Measurements from ENCODE around the gene CARHSP1. TPM values are rescaled to one million over a fixed set of nuclear protein-coding genes. Genes with fewer than 3 reads are reported as not detected.
"Not testable (repeated sequence)": the region's sequence is repeated elsewhere in the genome, so short reads cannot be mapped to it uniquely, and the experiment has no call there.

The CARHSP1 gene
- total RNA-seq, 2 experiments from 2014 or later = 25.5 to 27.8 TPM

GRCh38 chr16:8804313-8804712 lies 64.5 kb downstream of the CARHSP1 start:
- no peak overlapping the region for H3K4me3 Mint-ChIP-seq
- H3K27me3 ChIP-seq (ENCODE audit: control insufficient read depth in 1 of 2, insufficient read depth in 2 of 2, low read length in 2 of 2) = no peaks in the 10 kb centered on the region
- no peak overlapping the region for H3K27ac ChIP-seq (ENCODE audit: low read depth in 1 of 2, low read length in 2 of 2)
- no peak overlapping the region for H3K27ac Mint-ChIP-seq
- peaks cover 7% of the 10 kb centered on the region for H3K4me1 ChIP-seq (ENCODE audit: insufficient read depth, low read length)
- ChIA-PET CTCF (no interaction called here), POLR2A (interaction anchor here (1.2 kb wide), 1 partner anchor 64 kb away, joined by 5 read pairs; the partner anchor contains the start of gene CARHSP1)
- no peaks in the 10 kb centered on the region for H3K9me3 Mint-ChIP-seq
- no peaks in the 10 kb centered on the region for H3K27me3 Mint-ChIP-seq
- peaks cover 77% of the 10 kb centered on the region for H3K36me3 ChIP-seq (ENCODE audit: insufficient read depth, low read length)
- intact Hi-C loops (cut with DNase I, micrococcal nuclease) = no loop called here
- H3K36me3 Mint-ChIP-seq (ENCODE audit: low read depth) = peaks cover 81% of the 10 kb centered on the region
- H3K4me3 ChIP-seq (ENCODE audit: low read length) = no peak overlapping the region
- ATAC-seq (ENCODE audit: poor library complexity) (no peak), DNase-seq (no peak)
- H3K9me3 ChIP-seq (ENCODE audit: control insufficient read depth in 1 of 2, insufficient read depth in 1 of 2, low read length in 2 of 2) = no peaks in the 10 kb centered on the region
- TF ChIP-seq, protein P1, sequence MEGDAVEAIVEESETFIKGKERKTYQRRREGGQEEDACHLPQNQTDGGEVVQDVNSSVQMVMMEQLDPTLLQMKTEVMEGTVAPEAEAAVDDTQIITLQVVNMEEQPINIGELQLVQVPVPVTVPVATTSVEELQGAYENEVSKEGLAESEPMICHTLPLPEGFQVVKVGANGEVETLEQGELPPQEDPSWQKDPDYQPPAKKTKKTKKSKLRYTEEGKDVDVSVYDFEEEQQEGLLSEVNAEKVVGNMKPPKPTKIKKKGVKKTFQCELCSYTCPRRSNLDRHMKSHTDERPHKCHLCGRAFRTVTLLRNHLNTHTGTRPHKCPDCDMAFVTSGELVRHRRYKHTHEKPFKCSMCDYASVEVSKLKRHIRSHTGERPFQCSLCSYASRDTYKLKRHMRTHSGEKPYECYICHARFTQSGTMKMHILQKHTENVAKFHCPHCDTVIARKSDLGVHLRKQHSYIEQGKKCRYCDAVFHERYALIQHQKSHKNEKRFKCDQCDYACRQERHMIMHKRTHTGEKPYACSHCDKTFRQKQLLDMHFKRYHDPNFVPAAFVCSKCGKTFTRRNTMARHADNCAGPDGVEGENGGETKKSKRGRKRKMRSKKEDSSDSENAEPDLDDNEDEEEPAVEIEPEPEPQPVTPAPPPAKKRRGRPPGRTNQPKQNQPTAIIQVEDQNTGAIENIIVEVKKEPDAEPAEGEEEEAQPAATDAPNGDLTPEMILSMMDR (IDR thresholded peaks at IDR 0.05) = no peak
- H3K4me1 Mint-ChIP-seq (ENCODE audit: low read depth) = peaks cover 14% of the 10 kb centered on the region

DNA sequence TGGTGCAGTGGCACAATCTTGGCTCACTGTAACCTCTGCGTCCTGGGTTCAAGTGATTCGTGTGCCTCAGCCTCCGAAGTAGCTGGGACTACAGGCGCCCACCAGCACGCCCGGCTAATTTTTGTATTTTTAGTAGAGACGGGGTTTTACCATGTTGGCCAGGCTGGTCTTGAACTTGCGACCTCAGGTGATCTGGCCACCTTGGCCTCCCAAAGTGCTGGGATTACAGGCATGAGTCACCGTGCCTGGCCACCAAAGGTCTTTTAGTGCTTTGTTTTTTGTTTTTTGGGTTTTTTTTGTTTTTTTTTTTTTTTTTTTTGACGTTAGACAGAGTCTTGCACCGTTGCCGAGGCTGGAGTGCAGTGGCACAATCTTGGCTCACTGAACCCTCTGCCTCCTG lies 65.1 kb downstream of the CARHSP1 start:
- POLR2A ChIA-PET = interaction anchor here (1.2 kb wide), 1 partner anchor 65 kb away, joined by 5 read pairs; the partner anchor contains the start of gene CARHSP1
- H3K27ac Mint-ChIP-seq; H3K4me3 Mint-ChIP-seq; ATAC-seq (ENCODE audit: poor library complexity); H3K27me3 ChIP-seq (ENCODE audit: control insufficient read depth in 1 of 2, insufficient read depth in 2 of 2, low read length in 2 of 2); DNase-seq; H3K9me3 ChIP-seq (ENCODE audit: control insufficient read depth in 1 of 2, insufficient read depth in 1 of 2, low read length in 2 of 2); CTCF ChIA-PET; H3K9me3 Mint-ChIP-seq; H3K27me3 Mint-ChIP-seq; H3K27ac ChIP-seq (ENCODE audit: low read depth in 1 of 2, low read length in 2 of 2); intact Hi-C loops (cut with DNase I, micrococcal nuclease); H3K4me3 ChIP-seq (ENCODE audit: low read length): not testable (repeated sequence)
- Mint-ChIP-seq H3K36me3 (ENCODE audit: low read depth) (peaks cover 75% of the 10 kb centered on the region), H3K4me1 (ENCODE audit: low read depth) (peaks cover 20% of the 10 kb centered on the region)
- Histone ChIP-seq H3K36me3 (ENCODE audit: insufficient read depth, low read length) (peaks cover 72% of the 10 kb centered on the region), H3K4me1 (ENCODE audit: insufficient read depth, low read length) (peaks cover 13% of the 10 kb centered on the region)

Other genes starting within 250 kb of the CARHSP1 start
- gene METTL22, start 247.3 kb downstream of the CARHSP1 start, total RNA-seq = 10 to 100 TPM; 23.2 to 26.5 TPM
- 1 to 10 TPM; 4.1 to 4.4 TPM for gene ABAT, start 194.4 kb downstream of the CARHSP1 start, total RNA-seq
- 1 to 10 TPM; 1.9 to 3.1 TPM for gene TMEM186, start 71.4 kb downstream of the CARHSP1 start, total RNA-seq
- 10 to 100 TPM; 24.2 to 27.0 TPM for gene PMM2, start 71.2 kb downstream of the CARHSP1 start, total RNA-seq
- under 1 TPM in 1 of 2 experiments, not detected in 1; 0.60 TPM for gene LITAFD, start 13.3 kb upstream of the CARHSP1 start, total RNA-seq
- gene USP7, start 94.9 kb upstream of the CARHSP1 start, total RNA-seq = 100 to 1,000 TPM; 259 to 268 TPM
- 100 to 1,000 TPM; 152 to 153 TPM for gene HAPSTR1, start 222.6 kb upstream of the CARHSP1 start, total RNA-seq